Measurements from ENCODE around the gene LRRC31. TPM values are rescaled to one million over a fixed set of nuclear protein-coding genes. Genes with fewer than 3 reads are reported as not detected.

LRRC31 gene
- total RNA-seq, 2 experiments from 2014 or later = not detected

GRCh38 chr3:169855514-169855913 lies 14.2 kb downstream of the LRRC31 start:
- Mint-ChIP-seq H3K36me3 (ENCODE audit: low read depth) (no peaks in the 10 kb centered on the region), H3K9me3 (no peaks in the 10 kb centered on the region), H3K27me3 (peaks cover 27% of the 10 kb centered on the region), H3K4me1 (ENCODE audit: low read depth) (no peaks in the 10 kb centered on the region), H3K4me3 (no peak overlapping the region), H3K27ac (no peak overlapping the region)
- no peaks in the 10 kb centered on the region for H3K4me1 ChIP-seq (ENCODE audit: insufficient read depth, low read length)
- ChIA-PET CTCF (no interaction called here), POLR2A (no interaction called here)
- no peak overlapping the region for H3K27ac ChIP-seq (ENCODE audit: low read depth in 1 of 2, low read length in 2 of 2)
- DNase-seq (no peak), ATAC-seq (ENCODE audit: poor library complexity) (no peak)
- H3K4me3 ChIP-seq (ENCODE audit: low read length) = no peak overlapping the region
- TF ChIP-seq CTCF (IDR thresholded peaks at IDR 0.05) = no peak
- H3K9me3 ChIP-seq (ENCODE audit: control insufficient read depth in 1 of 2, insufficient read depth in 1 of 2, low read length in 2 of 2) = no peaks in the 10 kb centered on the region
- H3K36me3 ChIP-seq (ENCODE audit: insufficient read depth, low read length) = no peaks in the 10 kb centered on the region
- intact Hi-C loops (cut with DNase I, micrococcal nuclease) = no loop called here
- H3K27me3 ChIP-seq (ENCODE audit: control insufficient read depth in 1 of 2, insufficient read depth in 2 of 2, low read length in 2 of 2) = peaks cover 0 to 3% of the 10 kb centered on the region in 2 experiments

- H3K4me1 ChIP-seq (ENCODE audit: insufficient read depth, low read length) = no peaks in the 10 kb centered on the region
These were observed 19.1 kb downstream of the LRRC31 start for GRCh38 chr3:169850618-169851017.

GRCh38 chr3:169848741-169849140 lies 21.0 kb downstream of the LRRC31 start:
- Histone ChIP-seq H3K9me3 (ENCODE audit: control insufficient read depth in 1 of 2, insufficient read depth in 1 of 2, low read length in 2 of 2) (no peaks in the 10 kb centered on the region), H3K4me1 (ENCODE audit: insufficient read depth, low read length) (no peaks in the 10 kb centered on the region), H3K4me3 (ENCODE audit: low read length) (no peak overlapping the region), H3K27me3 (ENCODE audit: control insufficient read depth in 1 of 2, insufficient read depth in 2 of 2, low read length in 2 of 2) (no peaks in the 10 kb centered on the region), H3K27ac (ENCODE audit: low read depth in 1 of 2, low read length in 2 of 2) (no peak overlapping the region), H3K36me3 (ENCODE audit: insufficient read depth, low read length) (no peaks in the 10 kb centered on the region)
- ATAC-seq (ENCODE audit: poor library complexity) (no peak), DNase-seq (no peak)
- intact Hi-C loops (cut with DNase I, micrococcal nuclease) = no loop called here
- CTCF ChIA-PET = no interaction called here
- Mint-ChIP-seq H3K4me3 (no peak overlapping the region), H3K36me3 (ENCODE audit: low read depth) (no peaks in the 10 kb centered on the region), H3K27me3 (peaks cover 10% of the 10 kb centered on the region), H3K27ac (no peak overlapping the region), H3K9me3 (no peaks in the 10 kb centered on the region), H3K4me1 (ENCODE audit: low read depth) (no peaks in the 10 kb centered on the region)
- no peak for TF ChIP-seq CTCF (IDR thresholded peaks at IDR 0.05)
- POLR2A ChIA-PET = no interaction called here

More at GRCh38 chr3:169850618-169851017, 19.1 kb downstream of the LRRC31 start:
- POLR2A ChIA-PET = no interaction called here
- Mint-ChIP-seq H3K27me3 (peaks cover 18% of the 10 kb centered on the region), H3K27ac (no peak overlapping the region), H3K4me1 (ENCODE audit: low read depth) (no peaks in the 10 kb centered on the region), H3K4me3 (no peak overlapping the region), H3K9me3 (no peaks in the 10 kb centered on the region), H3K36me3 (ENCODE audit: low read depth) (no peaks in the 10 kb centered on the region)
- no peak for TF ChIP-seq CTCF (IDR thresholded peaks at IDR 0.05)
- DNase-seq (no peak), ATAC-seq (ENCODE audit: poor library complexity) (no peak)
- intact Hi-C loops (cut with DNase I, micrococcal nuclease) = no loop called here
- CTCF ChIA-PET = no interaction called here
- no peak overlapping the region for H3K4me3 ChIP-seq (ENCODE audit: low read length)
- no peak overlapping the region for H3K27ac ChIP-seq (ENCODE audit: low read depth in 1 of 2, low read length in 2 of 2)
- no peaks in the 10 kb centered on the region for H3K36me3 ChIP-seq (ENCODE audit: insufficient read depth, low read length)
- H3K27me3 ChIP-seq (ENCODE audit: control insufficient read depth in 1 of 2, insufficient read depth in 2 of 2, low read length in 2 of 2) = peaks cover 0 to 3% of the 10 kb centered on the region in 2 experiments
- no peaks in the 10 kb centered on the region for H3K9me3 ChIP-seq (ENCODE audit: control insufficient read depth in 1 of 2, insufficient read depth in 1 of 2, low read length in 2 of 2)

All from CD4-positive, alpha-beta T cell (primary cell).